OCI-LY7 (cell line): ENCODE results near the gene ASIC3.

Source experiments
- EZH2phosphoT487 ChIP-seq: fragments of 200-600 bp; sonication (generic); IDR thresholded peaks from 2 replicates; pipeline ENCODE4 v1.6.1; 2018; ENCODE audit warnings: low read depth, borderline replicate concordance, mild to moderate bottlenecking, mixed run types, antibody characterized with exemption, low read length, moderate library complexity, mixed read lengths
- TF ChIP-seq, protein P1 (sequence below): fragments of 200-600 bp; sonication (generic); conservative IDR thresholded peaks from 2 replicates; pipeline ENCODE4 v1.5.1; 2014; ENCODE audit warnings: mild to moderate bottlenecking, antibody characterized with exemption, low read length, moderate library complexity, mixed read lengths

DNA sequence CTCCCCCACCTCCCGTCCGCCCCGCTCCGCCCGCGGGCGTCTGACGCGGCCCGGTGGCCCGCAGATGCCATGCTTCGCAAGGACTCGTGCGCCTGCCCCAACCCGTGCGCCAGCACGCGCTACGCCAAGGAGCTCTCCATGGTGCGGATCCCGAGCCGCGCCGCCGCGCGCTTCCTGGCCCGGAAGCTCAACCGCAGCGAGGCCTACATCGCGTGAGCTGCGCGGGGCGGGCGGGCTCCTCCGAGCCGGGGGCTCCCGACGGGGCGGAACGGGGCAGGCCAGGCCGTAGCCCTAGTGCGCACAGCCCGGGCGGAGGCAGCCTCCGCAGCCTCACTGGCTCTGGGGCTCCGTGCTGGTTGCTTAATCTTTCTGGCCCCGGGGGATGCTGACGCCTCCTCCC is 2.8 kb downstream of the ASIC3 start:
- TF ChIP-seq, protein P1, sequence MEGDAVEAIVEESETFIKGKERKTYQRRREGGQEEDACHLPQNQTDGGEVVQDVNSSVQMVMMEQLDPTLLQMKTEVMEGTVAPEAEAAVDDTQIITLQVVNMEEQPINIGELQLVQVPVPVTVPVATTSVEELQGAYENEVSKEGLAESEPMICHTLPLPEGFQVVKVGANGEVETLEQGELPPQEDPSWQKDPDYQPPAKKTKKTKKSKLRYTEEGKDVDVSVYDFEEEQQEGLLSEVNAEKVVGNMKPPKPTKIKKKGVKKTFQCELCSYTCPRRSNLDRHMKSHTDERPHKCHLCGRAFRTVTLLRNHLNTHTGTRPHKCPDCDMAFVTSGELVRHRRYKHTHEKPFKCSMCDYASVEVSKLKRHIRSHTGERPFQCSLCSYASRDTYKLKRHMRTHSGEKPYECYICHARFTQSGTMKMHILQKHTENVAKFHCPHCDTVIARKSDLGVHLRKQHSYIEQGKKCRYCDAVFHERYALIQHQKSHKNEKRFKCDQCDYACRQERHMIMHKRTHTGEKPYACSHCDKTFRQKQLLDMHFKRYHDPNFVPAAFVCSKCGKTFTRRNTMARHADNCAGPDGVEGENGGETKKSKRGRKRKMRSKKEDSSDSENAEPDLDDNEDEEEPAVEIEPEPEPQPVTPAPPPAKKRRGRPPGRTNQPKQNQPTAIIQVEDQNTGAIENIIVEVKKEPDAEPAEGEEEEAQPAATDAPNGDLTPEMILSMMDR: no peak
- TF ChIP-seq EZH2phosphoT487: no peak
